Upper lobe of right lung (tissue), 1 donor: ENCODE data around the gene PRUNE1. TPM values are rescaled to one million over a fixed set of nuclear protein-coding genes. Genes with fewer than 3 reads are reported as not detected.

Experiments
- ATAC-seq: fragments of 200-7000 bp; cut with Tn5 transposase; one replicate; pipeline ENCODE4 v1.9.1; 2020; ENCODE audit warnings: mild to moderate bottlenecking, moderate library complexity
- DNase-seq: peaks from one replicate; pipeline ENCODE4 v3.0.0-alpha.2; 2020
- H3K27ac ChIP-seq: fragments of 200-600 bp; one replicate; pipeline ENCODE4 v1.8.0; 2022
- H3K27me3 ChIP-seq: fragments of 200-600 bp; one replicate; pipeline ENCODE4 v1.8.0; 2022; ENCODE audit warnings: mild to moderate bottlenecking
- H3K36me3 ChIP-seq: fragments of 200-600 bp; one replicate; pipeline ENCODE4 v1.8.0; 2022
- H3K4me1 ChIP-seq: fragments of 200-600 bp; one replicate; pipeline ENCODE4 v1.8.0; 2022
- H3K4me3 ChIP-seq: fragments of 200-600 bp; one replicate; pipeline ENCODE4 v1.8.0; 2022; ENCODE audit warnings: mild to moderate bottlenecking
- H3K9me3 ChIP-seq: fragments of 200-600 bp; one replicate; pipeline ENCODE4 v1.8.0; 2022
- CTCF ChIP-seq: fragments of 200-600 bp; IDR thresholded peaks from one replicate; pipeline ENCODE4 v1.8.0; 2022; ENCODE audit warnings: antibody characterized with exemption
- intact Hi-C: fragments of 100-400 bp; cut with DNase I; formaldehyde crosslinking; loops from one replicate; pipeline ENCODE4 v1.11.0; 2022
- total RNA-seq: library from RNA; stranded (reverse); fragmentation: NEBNext Ultra II Directional; extraction: Animal tissue kit (Norgen Biotek cat#: 25700); gene quantifications from one replicate; pipeline ENCODE4 v1.2.1, GENCODE V29; 2021
- donor health status: DM: no; HTN: yes; CAD: no; lungs with severe emphysema.

Gene PRUNE1
- total RNA-seq, 1 donor from 2014 or later: 18.3 TPM

- ATAC-seq: no peak
- no peak for TF ChIP-seq CTCF
- H3K4me1 ChIP-seq: peaks cover 63% of the 10 kb centered on the region
- peak overlapping the region; percentile 59 for H3K4me3 ChIP-seq
- H3K27ac ChIP-seq: no peak overlapping the region
- no peaks in the 10 kb centered on the region for H3K27me3 ChIP-seq
- no peaks in the 10 kb centered on the region for H3K36me3 ChIP-seq
- no peak for DNase-seq
- no peaks in the 10 kb centered on the region for H3K9me3 ChIP-seq
- intact Hi-C loops: loop anchor here (10.0 kb wide), 1 partner anchor 55 kb away; the partner anchor contains the start of gene MLLT11
Observed at GRCh38 chr1:151009674-151010345, 1.6 kb downstream of the PRUNE1 start.

- DNase-seq: no peak
- intact Hi-C loops: loop anchor here (10.0 kb wide), 1 partner anchor 54 kb away; the partner anchor contains the start of gene MLLT11
- no peak overlapping the region for H3K27ac ChIP-seq
- ATAC-seq: no peak
- no peaks in the 10 kb centered on the region for H3K36me3 ChIP-seq
- TF ChIP-seq CTCF: no peak
- H3K4me1 ChIP-seq: peaks cover 61% of the 10 kb centered on the region
- no peak overlapping the region for H3K4me3 ChIP-seq
- H3K9me3 ChIP-seq: no peaks in the 10 kb centered on the region
- no peaks in the 10 kb centered on the region for H3K27me3 ChIP-seq
Observed at GRCh38 chr1:151010346-151010726, 2.1 kb downstream of the PRUNE1 start.

- Histone ChIP-seq H3K4me3 (no peak overlapping the region), H3K4me1 (peaks cover 56% of the 10 kb centered on the region), H3K27me3 (no peaks in the 10 kb centered on the region), H3K36me3 (no peaks in the 10 kb centered on the region), H3K9me3 (no peaks in the 10 kb centered on the region), H3K27ac (peak overlapping the region; percentile 14)
- intact Hi-C loops: loop anchor here (10.0 kb wide), 1 partner anchor 53 kb away; the partner anchor contains the start of gene MLLT11
- DNase-seq (no peak), ATAC-seq (no peak)
- TF ChIP-seq CTCF: no peak
Observed at GRCh38 chr1:151011154-151011850, 3.1 kb downstream of the PRUNE1 start.

- Histone ChIP-seq H3K4me3 (no peak overlapping the region), H3K27me3 (no peaks in the 10 kb centered on the region), H3K27ac (peak overlapping the region; percentile 37), H3K36me3 (peaks cover 5% of the 10 kb centered on the region), H3K4me1 (peaks cover 43% of the 10 kb centered on the region), H3K9me3 (no peaks in the 10 kb centered on the region)
- TF ChIP-seq CTCF: no peak
- DNase-seq: no peak
- ATAC-seq: no peak
- intact Hi-C loops: loop anchor here (10.0 kb wide), 1 partner anchor 52 kb away; the partner anchor contains the start of gene MLLT11
Observed at GRCh38 chr1:151012684-151013471, 4.6 kb downstream of the PRUNE1 start.

- ATAC-seq: peak; percentile 87
- no peaks in the 10 kb centered on the region for H3K9me3 ChIP-seq
- no peak overlapping the region for H3K4me3 ChIP-seq
- no peak for DNase-seq
- H3K4me1 ChIP-seq: peaks cover 41% of the 10 kb centered on the region
- no peaks in the 10 kb centered on the region for H3K27me3 ChIP-seq
- H3K36me3 ChIP-seq: peaks cover 11% of the 10 kb centered on the region
- H3K27ac ChIP-seq: peak overlapping the region; percentile 37
- peak; percentile 13 for TF ChIP-seq CTCF
- intact Hi-C loops: loop anchor here (10.0 kb wide), 1 partner anchor 51 kb away; the partner anchor contains the start of gene MLLT11
Observed at GRCh38 chr1:151013518-151013917, 5.3 kb downstream of the PRUNE1 start.
